KMS-11 (cell line): ENCODE data around the gene GALP.

Experiments used
- H2AFZ ChIP-seq: fragments of 200-600 bp; sonication (generic); 2 replicates; pipeline ENCODE4 v1.6.1; 2016; ENCODE audit warnings: antibody characterized with exemption, mixed run types, low read depth
- H3K27ac ChIP-seq: fragments of 200-600 bp; sonication (generic); 2 replicates; pipeline ENCODE4 v1.6.1; 2016; ENCODE audit warnings: mild to moderate bottlenecking, mixed run types
- H3K27me3 ChIP-seq: fragments of 200-600 bp; sonication (generic); 2 replicates; pipeline ENCODE4 v1.6.1; 2017; ENCODE audit warnings: mild to moderate bottlenecking, low read depth, mixed run types, moderate library complexity; ENCODE audit not compliant: insufficient read depth
- H3K36me3 ChIP-seq: fragments of 200-600 bp; sonication (generic); 2 replicates; pipeline ENCODE4 v1.6.1; 2017; ENCODE audit warnings: mild to moderate bottlenecking, mixed run types; ENCODE audit not compliant: insufficient read depth
- H3K4me1 ChIP-seq: fragments of 200-600 bp; sonication (generic); 2 replicates; pipeline ENCODE4 v1.6.1; 2016; ENCODE audit warnings: mild to moderate bottlenecking, low read depth, mixed run types; ENCODE audit not compliant: poor library complexity, severe bottlenecking
- H3K4me2 ChIP-seq: fragments of 200-600 bp; sonication (generic); 2 replicates; pipeline ENCODE4 v1.7.0; 2016; ENCODE audit warnings: mild to moderate bottlenecking, mixed run types
- H3K4me3 ChIP-seq: fragments of 200-600 bp; sonication (generic); IDR thresholded peaks from 2 replicates; pipeline ENCODE4 v1.6.1; 2017; ENCODE audit warnings: low read depth, low read length, mixed read lengths; ENCODE audit not compliant: insufficient read depth
- H3K79me2 ChIP-seq: fragments of 200-600 bp; sonication (generic); 2 replicates; pipeline ENCODE4 v1.6.1; 2016; ENCODE audit warnings: low read depth, mixed run types; ENCODE audit not compliant: insufficient read depth
- H3K9ac ChIP-seq: fragments of 200-600 bp; sonication (generic); 2 replicates; pipeline ENCODE4 v1.6.1; 2016; ENCODE audit warnings: mild to moderate bottlenecking, mixed run types
- H4K20me1 ChIP-seq: fragments of 200-600 bp; sonication (generic); 2 replicates; pipeline ENCODE4 v1.6.1; 2016; ENCODE audit warnings: mild to moderate bottlenecking, mixed run types; ENCODE audit not compliant: insufficient read depth
- TF ChIP-seq, protein P1 (sequence below): fragments of 200-600 bp; sonication (generic); conservative IDR thresholded peaks from 2 replicates; pipeline ENCODE4 v1.6.1; 2017; ENCODE audit warnings: low read depth, mild to moderate bottlenecking, antibody characterized with exemption, low read length, moderate library complexity, mixed read lengths

Gene GALP

DNA sequence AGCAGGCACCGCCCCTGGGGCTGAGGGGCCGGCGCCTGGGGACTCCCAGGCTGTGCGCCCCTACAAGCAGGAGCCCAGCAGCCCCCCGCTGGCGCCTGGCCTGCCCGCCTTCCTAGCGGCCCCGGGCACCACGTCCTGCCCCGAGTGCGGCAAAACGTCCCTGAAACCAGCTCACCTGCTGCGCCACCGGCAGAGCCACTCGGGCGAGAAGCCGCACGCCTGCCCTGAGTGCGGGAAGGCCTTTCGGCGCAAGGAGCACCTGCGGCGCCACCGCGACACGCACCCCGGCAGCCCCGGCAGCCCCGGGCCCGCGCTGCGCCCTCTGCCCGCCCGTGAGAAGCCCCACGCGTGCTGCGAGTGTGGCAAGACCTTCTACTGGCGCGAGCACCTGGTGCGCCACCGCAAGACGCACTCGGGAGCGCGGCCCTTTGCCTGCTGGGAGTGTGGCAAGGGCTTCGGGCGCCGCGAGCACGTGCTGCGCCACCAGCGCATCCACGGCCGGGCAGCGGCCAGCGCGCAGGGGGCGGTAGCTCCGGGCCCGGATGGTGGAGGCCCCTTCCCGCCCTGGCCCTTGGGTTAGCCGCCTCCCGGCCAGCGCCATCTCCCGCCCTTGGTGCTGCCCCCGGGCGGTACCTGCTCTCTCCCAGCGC, 16.1 kb upstream of the GALP start:
- Histone ChIP-seq H3K36me3 (no peaks in the 10 kb centered on the region), H3K4me3 (no peak overlapping the region), H4K20me1 (no peaks in the 10 kb centered on the region), H3K79me2 (no peaks in the 10 kb centered on the region), H3K4me1 (no peaks in the 10 kb centered on the region), H3K27me3 (no peaks in the 10 kb centered on the region), H3K9ac (no peak overlapping the region), H2AFZ (no peak overlapping the region), H3K27ac (no peak overlapping the region), H3K4me2 (no peak overlapping the region)
- TF ChIP-seq, protein P1, sequence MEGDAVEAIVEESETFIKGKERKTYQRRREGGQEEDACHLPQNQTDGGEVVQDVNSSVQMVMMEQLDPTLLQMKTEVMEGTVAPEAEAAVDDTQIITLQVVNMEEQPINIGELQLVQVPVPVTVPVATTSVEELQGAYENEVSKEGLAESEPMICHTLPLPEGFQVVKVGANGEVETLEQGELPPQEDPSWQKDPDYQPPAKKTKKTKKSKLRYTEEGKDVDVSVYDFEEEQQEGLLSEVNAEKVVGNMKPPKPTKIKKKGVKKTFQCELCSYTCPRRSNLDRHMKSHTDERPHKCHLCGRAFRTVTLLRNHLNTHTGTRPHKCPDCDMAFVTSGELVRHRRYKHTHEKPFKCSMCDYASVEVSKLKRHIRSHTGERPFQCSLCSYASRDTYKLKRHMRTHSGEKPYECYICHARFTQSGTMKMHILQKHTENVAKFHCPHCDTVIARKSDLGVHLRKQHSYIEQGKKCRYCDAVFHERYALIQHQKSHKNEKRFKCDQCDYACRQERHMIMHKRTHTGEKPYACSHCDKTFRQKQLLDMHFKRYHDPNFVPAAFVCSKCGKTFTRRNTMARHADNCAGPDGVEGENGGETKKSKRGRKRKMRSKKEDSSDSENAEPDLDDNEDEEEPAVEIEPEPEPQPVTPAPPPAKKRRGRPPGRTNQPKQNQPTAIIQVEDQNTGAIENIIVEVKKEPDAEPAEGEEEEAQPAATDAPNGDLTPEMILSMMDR: no peak

GRCh38 chr19:56161534-56161933, 14.3 kb upstream of the GALP start:
- Histone ChIP-seq H3K79me2 (no peaks in the 10 kb centered on the region), H2AFZ (no peak overlapping the region), H4K20me1 (no peaks in the 10 kb centered on the region), H3K4me2 (no peak overlapping the region), H3K27ac (no peak overlapping the region), H3K9ac (no peak overlapping the region), H3K27me3 (no peaks in the 10 kb centered on the region), H3K4me1 (no peaks in the 10 kb centered on the region), H3K4me3 (no peak overlapping the region), H3K36me3 (no peaks in the 10 kb centered on the region)
- TF ChIP-seq, protein P1: no peak

DNA sequence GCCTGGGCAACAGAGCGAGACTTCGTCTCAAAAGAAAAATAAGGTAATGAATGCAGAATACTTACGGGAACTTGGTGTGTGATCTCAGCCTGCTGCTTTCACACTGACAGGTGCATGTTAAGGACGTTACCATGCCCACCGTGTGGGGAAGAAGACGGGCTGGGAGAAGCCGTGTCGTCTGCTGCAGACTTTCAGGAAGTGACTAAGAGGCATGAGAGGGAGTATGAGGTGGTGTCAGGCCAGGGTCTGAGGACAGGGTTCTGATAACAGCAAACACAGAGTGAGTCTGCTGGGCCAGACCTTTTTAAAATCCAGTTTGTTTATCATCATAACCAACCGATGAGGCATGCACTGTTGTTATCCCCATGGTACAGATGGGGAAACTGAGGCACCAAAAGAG, 13.6 kb upstream of the GALP start:
- Histone ChIP-seq H4K20me1 (no peaks in the 10 kb centered on the region), H3K4me1 (no peaks in the 10 kb centered on the region), H3K36me3 (no peaks in the 10 kb centered on the region), H2AFZ (no peak overlapping the region), H3K79me2 (no peaks in the 10 kb centered on the region), H3K4me3 (no peak overlapping the region), H3K4me2 (no peak overlapping the region), H3K9ac (no peak overlapping the region), H3K27ac (no peak overlapping the region), H3K27me3 (no peaks in the 10 kb centered on the region)
- TF ChIP-seq, protein P1: no peak

GRCh38 chr19:56163097-56163496, 12.7 kb upstream of the GALP start:
- H3K27ac ChIP-seq: no peak overlapping the region
- no peak overlapping the region for H2AFZ ChIP-seq
- no peak overlapping the region for H3K4me2 ChIP-seq
- TF ChIP-seq, protein P1: no peak
- H3K4me1 ChIP-seq: no peaks in the 10 kb centered on the region
- no peaks in the 10 kb centered on the region for H3K79me2 ChIP-seq
- H3K9ac ChIP-seq: no peak overlapping the region
- H3K4me3 ChIP-seq: no peak overlapping the region
- H3K36me3 ChIP-seq: no peaks in the 10 kb centered on the region
- H4K20me1 ChIP-seq: no peaks in the 10 kb centered on the region
- no peaks in the 10 kb centered on the region for H3K27me3 ChIP-seq
